CD8-positive, alpha-beta memory T cell (primary cell): ENCODE data around the gene KLHL29. TPM values are rescaled to one million over a fixed set of nuclear protein-coding genes. Genes with fewer than 3 reads are reported as not detected.

ENCODE experiments used
- CTCF ChIA-PET: fragments of 350-600 bp; sonication (Branson Sonifier 250); formaldehyde crosslinking; loops from one replicate; lab custom pipeline; 2021; ENCODE audit warnings: antibody characterized with exemption; lab: Charles Lee
- POLR2A ChIA-PET: fragments of 350-600 bp; sonication (Branson Sonifier 250); formaldehyde crosslinking; loops from one replicate; lab custom pipeline; 2021; ENCODE audit warnings: antibody characterized with exemption; lab: Charles Lee
- DNase-seq, 5 donors: peaks; one replicate each; pipeline versions ENCODE4 v3.0.0 to v3.0.0-alpha.2; 2020 to 2022; ENCODE audit warnings: mixed read lengths in 1 of 5
- H3K27ac ChIP-seq: one replicate; pipeline ENCODE4 v1.7.0; 2013; ENCODE audit warnings: low read depth, mild to moderate bottlenecking, low read length, moderate library complexity
- H3K27me3 ChIP-seq: 2 replicates; pipeline ENCODE4 v1.7.0; 2013; ENCODE audit warnings: low read length, mild to moderate bottlenecking; ENCODE audit not compliant: insufficient read depth, poor library complexity, severe bottlenecking
- H3K36me3 ChIP-seq: 2 replicates; pipeline ENCODE4 v1.7.0; 2013; ENCODE audit warnings: mild to moderate bottlenecking, low read length, moderate library complexity; ENCODE audit not compliant: insufficient read depth
- H3K4me1 ChIP-seq: 2 replicates; pipeline ENCODE4 v1.7.0; 2013; ENCODE audit warnings: mild to moderate bottlenecking, low read length, moderate library complexity; ENCODE audit not compliant: insufficient read depth
- H3K4me3 ChIP-seq: 2 replicates; pipeline ENCODE4 v1.7.0; 2013; ENCODE audit warnings: mild to moderate bottlenecking, low read length
- H3K9me3 ChIP-seq: 2 replicates; pipeline ENCODE4 v1.7.0; 2013; ENCODE audit warnings: mild to moderate bottlenecking, low read length
- H3K27ac Mint-ChIP-seq, 8 donors: one replicate each; pipeline ENCODE4 v1.8.0; 2020 to 2021; ENCODE audit warnings: mixed read lengths in 8 of 8, mild to moderate bottlenecking in 6 of 8, inconsistent platforms in 3 of 8, moderate library complexity in 3 of 8
- H3K27me3 Mint-ChIP-seq, 2 donors: one replicate each; pipeline ENCODE4 v1.8.0; 2020 to 2021; ENCODE audit warnings: mixed read lengths in 2 of 2, mild to moderate bottlenecking in 1 of 2, moderate library complexity in 1 of 2
- H3K36me3 Mint-ChIP-seq, 3 donors: one replicate each; pipeline ENCODE4 v1.8.0; 2020 to 2021; ENCODE audit warnings: mixed read lengths in 3 of 3, inconsistent platforms in 1 of 3, mild to moderate bottlenecking in 1 of 3
- H3K4me1 Mint-ChIP-seq, 3 donors: one replicate each; pipeline ENCODE4 v1.8.0; 2020 to 2021; ENCODE audit warnings: mixed read lengths in 3 of 3, inconsistent platforms in 1 of 3, mild to moderate bottlenecking in 1 of 3
- H3K4me3 Mint-ChIP-seq, 7 donors: one replicate each; pipeline ENCODE4 v1.8.0; 2020 to 2021; ENCODE audit warnings: mixed read lengths in 7 of 7, mild to moderate bottlenecking in 6 of 7, moderate library complexity in 4 of 7, inconsistent platforms in 2 of 7
- H3K9me3 Mint-ChIP-seq, 5 donors: one replicate each; pipeline ENCODE4 v1.8.0; 2020 to 2022; ENCODE audit warnings: mixed read lengths in 5 of 5, mild to moderate bottlenecking in 3 of 5, moderate library complexity in 2 of 5, inconsistent platforms in 1 of 5
- polyA plus RNA-seq: library from polyadenylated mRNA; unstranded; fragments of 300-500 nt; fragmentation: Illumina TruSeq; gene quantifications from one replicate; pipeline ENCODE4 v1.2.3, GENCODE V29; 2021
- total RNA-seq, 2 experiments: library from RNA; stranded (reverse); gene quantifications; one replicate each; pipeline ENCODE4 v1.2.3, GENCODE V29; 2021

KLHL29 gene
- total and polyA plus RNA-seq, 3 experiments from 2014 or later, result 0.11 to 0.21 (median 0.13) TPM

DNA sequence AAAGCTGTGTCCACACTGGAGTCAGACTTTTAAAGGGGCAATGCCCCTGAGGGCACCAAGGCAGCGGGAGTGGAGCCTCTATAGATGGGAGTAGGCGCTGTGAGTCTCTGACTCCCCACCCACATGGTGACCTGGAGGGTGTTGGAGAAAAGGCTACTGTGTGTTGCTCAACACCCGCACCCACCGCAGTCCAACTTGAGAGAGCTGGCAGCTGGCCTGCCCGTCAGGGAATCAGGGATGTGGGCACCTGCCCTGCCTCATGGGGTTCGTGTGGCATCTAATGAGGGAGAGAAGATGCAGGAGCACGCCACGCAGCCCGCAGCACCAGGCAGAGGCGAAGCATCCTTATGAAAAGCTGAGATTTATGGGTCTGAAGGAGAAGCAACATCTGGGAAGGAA, 84.2 kb downstream of the KLHL29 start:
- ChIA-PET POLR2A (no interaction called here), CTCF (no interaction called here)
- Histone ChIP-seq H3K27ac (no peak overlapping the region), H3K9me3 (no peaks in the 10 kb centered on the region), H3K27me3 (no peaks in the 10 kb centered on the region), H3K36me3 (no peaks in the 10 kb centered on the region), H3K4me1 (no peaks in the 10 kb centered on the region), H3K4me3 (no peak overlapping the region)
- Mint-ChIP-seq H3K36me3 (no peaks in the 10 kb centered on the region), H3K27me3 (peaks cover 13 to 69% of the 10 kb centered on the region in 2 donors), H3K27ac (no peak overlapping the region), H3K9me3 (no peaks in the 10 kb centered on the region), H3K4me3 (no peak overlapping the region), H3K4me1 (no peaks in the 10 kb centered on the region)
- no peak for DNase-seq

DNA sequence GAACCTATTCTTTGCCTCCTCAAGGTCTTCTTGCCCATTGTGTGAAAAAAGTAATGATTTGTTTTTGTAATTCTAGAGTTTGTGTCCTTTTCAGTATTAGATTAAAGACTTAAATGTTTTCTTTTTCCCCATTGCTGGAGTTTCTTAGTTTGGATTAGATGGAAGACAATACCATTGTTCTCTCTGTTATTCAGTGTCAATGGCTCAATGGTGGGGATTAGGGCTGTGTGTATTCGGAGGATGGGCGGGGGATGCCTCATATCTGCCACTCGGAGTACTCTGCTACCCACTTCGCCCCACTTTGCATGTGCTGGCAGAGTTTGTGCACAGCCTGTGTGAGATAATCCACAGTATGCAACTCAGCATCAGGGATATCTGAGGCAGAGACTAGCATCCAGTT, 90.1 kb downstream of the KLHL29 start:
- POLR2A ChIA-PET, result no interaction called here
- no peak overlapping the region for H3K27ac ChIP-seq
- no peak overlapping the region for H3K27ac Mint-ChIP-seq
- CTCF ChIA-PET, result no interaction called here
- no peak overlapping the region for H3K4me3 Mint-ChIP-seq
- no peaks in the 10 kb centered on the region for H3K36me3 ChIP-seq
- no peaks in the 10 kb centered on the region for H3K4me1 ChIP-seq
- H3K27me3 ChIP-seq, result no peaks in the 10 kb centered on the region
- H3K36me3 Mint-ChIP-seq, result no peaks in the 10 kb centered on the region
- no peaks in the 10 kb centered on the region for H3K4me1 Mint-ChIP-seq
- DNase-seq, result no peak
- no peak overlapping the region for H3K4me3 ChIP-seq
- H3K9me3 ChIP-seq, result no peaks in the 10 kb centered on the region
- no peaks in the 10 kb centered on the region for H3K9me3 Mint-ChIP-seq
- H3K27me3 Mint-ChIP-seq, result peaks cover 10 to 34% of the 10 kb centered on the region in 2 donors

DNA sequence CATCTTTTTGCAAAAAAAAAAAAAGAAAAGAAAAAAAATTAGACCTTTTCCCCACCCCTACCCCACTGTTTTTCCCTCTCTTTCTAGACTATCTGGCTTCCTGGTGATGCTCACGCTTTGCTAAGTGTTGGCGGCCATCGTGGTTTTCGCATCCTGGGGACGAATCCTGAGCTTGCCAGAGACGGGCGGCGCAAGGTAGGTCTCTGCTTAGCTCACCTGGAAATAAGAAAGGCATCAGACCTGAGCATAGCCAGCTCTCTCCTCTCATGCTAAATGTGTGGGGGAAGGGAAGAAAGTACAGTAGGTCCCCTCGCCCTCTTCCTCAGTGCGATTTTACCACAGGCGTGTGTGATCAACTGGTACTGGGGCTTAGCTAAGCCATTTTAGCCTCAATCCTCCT, 90.5 kb downstream of the KLHL29 start:
- no peak overlapping the region for H3K27ac ChIP-seq
- no peaks in the 10 kb centered on the region for H3K9me3 ChIP-seq
- no peaks in the 10 kb centered on the region for H3K27me3 ChIP-seq
- Mint-ChIP-seq H3K4me3 (peak overlapping the region in 1 of 7 donors; percentile 44), H3K36me3 (no peaks in the 10 kb centered on the region), H3K4me1 (no peaks in the 10 kb centered on the region), H3K27me3 (peaks cover 14 to 34% of the 10 kb centered on the region in 2 donors), H3K9me3 (no peaks in the 10 kb centered on the region), H3K27ac (no peak overlapping the region)
- no peaks in the 10 kb centered on the region for H3K4me1 ChIP-seq
- no peaks in the 10 kb centered on the region for H3K36me3 ChIP-seq
- DNase-seq, result no peak
- no peak overlapping the region for H3K4me3 ChIP-seq
- CTCF ChIA-PET, result no interaction called here
- POLR2A ChIA-PET, result no interaction called here

DNA sequence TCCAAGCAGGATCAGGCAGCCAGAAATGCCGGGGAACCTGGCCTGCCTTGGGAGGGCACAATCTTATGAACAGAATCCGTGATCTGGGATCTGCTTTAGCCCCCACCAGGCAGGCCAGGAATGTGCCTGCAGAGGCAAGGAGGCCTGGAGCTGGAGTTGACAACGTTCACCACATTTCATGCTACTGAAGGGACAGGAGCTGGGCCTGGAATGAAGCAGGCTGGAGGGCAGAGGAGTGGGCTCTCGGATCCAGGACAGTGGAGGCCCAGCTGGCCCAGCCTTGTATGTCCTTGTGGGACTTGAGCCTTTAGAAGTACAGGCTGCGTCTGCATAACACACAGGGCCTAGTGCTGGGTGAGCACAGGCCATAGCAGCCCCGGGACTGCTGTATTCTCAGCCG, 91.8 kb downstream of the KLHL29 start:
- H3K27me3 Mint-ChIP-seq, result peaks cover 14 to 40% of the 10 kb centered on the region in 2 donors
- H3K9me3 ChIP-seq, result no peaks in the 10 kb centered on the region
- no peaks in the 10 kb centered on the region for H3K9me3 Mint-ChIP-seq
- DNase-seq, result no peak
- H3K4me3 Mint-ChIP-seq, result no peak overlapping the region
- no peaks in the 10 kb centered on the region for H3K36me3 Mint-ChIP-seq
- POLR2A ChIA-PET, result no interaction called here
- H3K36me3 ChIP-seq, result no peaks in the 10 kb centered on the region
- H3K27me3 ChIP-seq, result no peaks in the 10 kb centered on the region
- H3K4me1 ChIP-seq, result no peaks in the 10 kb centered on the region
- CTCF ChIA-PET, result no interaction called here
- no peak overlapping the region for H3K27ac ChIP-seq
- no peak overlapping the region for H3K4me3 ChIP-seq
- H3K27ac Mint-ChIP-seq, result no peak overlapping the region
- no peaks in the 10 kb centered on the region for H3K4me1 Mint-ChIP-seq

DNA sequence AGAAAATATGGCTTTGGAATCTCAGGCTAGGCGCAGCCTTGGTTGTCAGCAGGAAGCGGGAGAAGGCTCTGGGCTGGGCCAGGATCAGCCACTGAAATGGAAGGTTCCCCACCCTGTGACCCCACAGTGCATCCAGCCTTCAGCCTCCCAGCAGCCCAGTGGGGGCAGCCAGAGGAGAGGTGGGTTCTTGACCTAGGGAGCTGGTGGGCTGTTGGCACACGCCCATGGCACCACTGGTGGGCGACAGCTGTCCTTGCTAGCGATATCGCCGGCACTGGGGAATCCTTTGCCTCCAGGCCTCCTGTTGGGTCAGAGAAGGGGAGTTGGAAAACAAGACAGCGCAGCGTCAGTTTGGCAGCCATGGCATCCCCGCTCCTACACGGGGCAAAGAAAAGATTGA, 92.4 kb downstream of the KLHL29 start:
- H3K36me3 ChIP-seq, result no peaks in the 10 kb centered on the region
- DNase-seq, result no peak
- no peak overlapping the region for H3K4me3 Mint-ChIP-seq
- no peaks in the 10 kb centered on the region for H3K4me1 Mint-ChIP-seq
- no peaks in the 10 kb centered on the region for H3K4me1 ChIP-seq
- no peak overlapping the region for H3K27ac Mint-ChIP-seq
- H3K27me3 Mint-ChIP-seq, result peaks cover 11 to 36% of the 10 kb centered on the region in 2 donors
- H3K36me3 Mint-ChIP-seq, result no peaks in the 10 kb centered on the region
- H3K4me3 ChIP-seq, result no peak overlapping the region
- H3K9me3 ChIP-seq, result no peaks in the 10 kb centered on the region
- ChIA-PET CTCF (no interaction called here), POLR2A (no interaction called here)
- no peaks in the 10 kb centered on the region for H3K27me3 ChIP-seq
- H3K9me3 Mint-ChIP-seq, result no peaks in the 10 kb centered on the region
- H3K27ac ChIP-seq, result no peak overlapping the region

DNA sequence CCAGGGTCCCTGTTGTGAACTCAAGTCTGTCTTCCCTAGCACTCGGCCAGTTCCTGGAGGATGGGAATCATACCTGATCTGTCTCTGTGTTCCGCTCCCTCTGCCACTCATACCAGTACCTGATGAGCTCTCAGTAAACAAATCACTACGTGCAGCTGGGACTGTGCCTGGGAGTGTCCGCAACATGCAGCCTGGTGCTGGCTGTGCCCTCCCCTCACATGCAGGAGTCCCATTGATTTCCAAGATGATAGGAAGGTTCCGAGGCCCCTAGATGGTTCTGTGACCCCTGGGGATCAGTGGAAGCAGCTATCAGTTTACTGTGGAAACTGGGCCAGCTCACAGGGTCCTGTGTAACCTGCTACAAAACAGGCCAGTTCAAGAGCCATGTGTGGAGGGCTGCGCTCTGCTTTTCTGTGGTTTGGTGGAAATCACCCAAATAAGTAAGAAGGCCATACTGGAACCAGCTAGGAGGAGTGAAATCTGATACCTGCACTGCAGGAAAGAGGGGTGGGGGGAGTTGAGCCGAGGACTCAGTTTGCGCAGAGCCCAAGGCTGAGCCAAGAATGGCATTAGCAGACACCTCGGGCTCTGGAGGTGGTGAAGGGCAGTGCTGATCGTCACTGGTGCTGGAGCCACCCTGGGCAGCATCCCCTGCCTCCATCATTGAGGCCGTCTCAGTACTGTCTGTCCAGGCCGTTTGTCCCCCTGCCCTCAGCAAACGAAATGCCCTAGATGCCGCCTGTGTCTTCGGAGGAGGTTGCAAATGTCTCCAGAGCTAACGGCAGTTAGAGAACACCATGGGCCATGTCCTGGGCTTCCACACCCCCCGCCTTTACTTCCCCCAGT, 93.3 kb downstream of the KLHL29 start:
- peaks cover 11 to 30% of the 10 kb centered on the region in 2 donors for H3K27me3 Mint-ChIP-seq
- no peaks in the 10 kb centered on the region for H3K4me1 Mint-ChIP-seq
- POLR2A ChIA-PET, result no interaction called here
- DNase-seq, result no peak
- H3K4me3 ChIP-seq, result no peak overlapping the region
- H3K36me3 Mint-ChIP-seq, result no peaks in the 10 kb centered on the region
- no peaks in the 10 kb centered on the region for H3K9me3 ChIP-seq
- H3K4me1 ChIP-seq, result no peaks in the 10 kb centered on the region
- CTCF ChIA-PET, result interaction anchor here (0.9 to 1.5 kb wide), 2 partner anchors 13 to 16 kb away, joined by 3 read pairs; no protein-coding TSS in a partner anchor
- H3K9me3 Mint-ChIP-seq, result no peaks in the 10 kb centered on the region
- no peak overlapping the region for H3K4me3 Mint-ChIP-seq
- H3K27ac ChIP-seq, result no peak overlapping the region
- no peak overlapping the region for H3K27ac Mint-ChIP-seq
- no peaks in the 10 kb centered on the region for H3K27me3 ChIP-seq
- H3K36me3 ChIP-seq, result no peaks in the 10 kb centered on the region

DNA sequence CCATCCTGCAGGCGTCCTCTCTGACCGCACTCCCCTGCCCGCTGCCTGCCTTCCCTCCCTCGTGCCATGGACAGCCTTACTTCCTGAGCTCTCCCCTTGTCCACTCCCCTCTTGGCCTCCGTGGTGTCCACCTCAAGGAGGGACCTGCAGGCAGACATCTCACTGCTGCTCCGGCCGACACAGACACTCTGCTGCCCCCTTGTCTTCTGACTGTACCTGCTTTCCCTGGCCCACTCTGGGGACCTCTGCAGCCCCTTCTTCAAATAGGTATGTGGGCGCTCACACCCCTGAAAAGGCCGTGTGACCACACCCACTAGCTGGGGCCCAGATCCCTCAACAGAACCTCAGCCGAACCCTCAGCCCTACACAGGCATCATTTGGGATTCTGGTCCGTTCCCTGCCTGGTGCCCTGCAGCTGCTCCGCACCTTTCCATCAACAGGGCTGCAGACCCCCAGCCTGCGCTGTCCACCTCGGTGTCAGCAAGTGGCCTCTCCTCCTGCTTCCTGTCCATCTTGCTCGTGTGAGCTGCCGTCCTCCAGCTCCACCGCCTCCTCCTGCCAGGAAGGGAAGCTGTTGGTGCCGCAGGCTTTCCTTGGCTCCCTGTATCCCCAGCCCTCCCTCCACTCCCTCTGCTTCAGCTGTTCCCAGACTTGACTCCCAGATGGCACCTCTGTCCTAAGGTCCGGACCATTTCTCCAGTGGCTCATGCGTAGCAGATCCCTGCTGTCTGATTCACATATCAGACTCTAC, 94.1 kb downstream of the KLHL29 start:
- ChIA-PET CTCF (interaction anchor here (1.5 kb wide), 1 partner anchor 15 kb away, joined by 3 read pairs; no protein-coding TSS in a partner anchor), POLR2A (no interaction called here)
- no peak for DNase-seq
- Mint-ChIP-seq H3K9me3 (no peaks in the 10 kb centered on the region), H3K36me3 (no peaks in the 10 kb centered on the region), H3K27me3 (peaks cover 12 to 26% of the 10 kb centered on the region in 2 donors), H3K27ac (no peak overlapping the region), H3K4me1 (no peaks in the 10 kb centered on the region), H3K4me3 (no peak overlapping the region)
- no peaks in the 10 kb centered on the region for H3K9me3 ChIP-seq
- H3K36me3 ChIP-seq, result no peaks in the 10 kb centered on the region
- no peaks in the 10 kb centered on the region for H3K4me1 ChIP-seq
- H3K27me3 ChIP-seq, result no peaks in the 10 kb centered on the region
- H3K27ac ChIP-seq, result no peak overlapping the region
- H3K4me3 ChIP-seq, result no peak overlapping the region
